ENCODE measurements around the gene WBP2.
A peak's percentile ranks its signal among the peaks of the same experiment; 100 is the strongest.

Gene WBP2

DNA sequence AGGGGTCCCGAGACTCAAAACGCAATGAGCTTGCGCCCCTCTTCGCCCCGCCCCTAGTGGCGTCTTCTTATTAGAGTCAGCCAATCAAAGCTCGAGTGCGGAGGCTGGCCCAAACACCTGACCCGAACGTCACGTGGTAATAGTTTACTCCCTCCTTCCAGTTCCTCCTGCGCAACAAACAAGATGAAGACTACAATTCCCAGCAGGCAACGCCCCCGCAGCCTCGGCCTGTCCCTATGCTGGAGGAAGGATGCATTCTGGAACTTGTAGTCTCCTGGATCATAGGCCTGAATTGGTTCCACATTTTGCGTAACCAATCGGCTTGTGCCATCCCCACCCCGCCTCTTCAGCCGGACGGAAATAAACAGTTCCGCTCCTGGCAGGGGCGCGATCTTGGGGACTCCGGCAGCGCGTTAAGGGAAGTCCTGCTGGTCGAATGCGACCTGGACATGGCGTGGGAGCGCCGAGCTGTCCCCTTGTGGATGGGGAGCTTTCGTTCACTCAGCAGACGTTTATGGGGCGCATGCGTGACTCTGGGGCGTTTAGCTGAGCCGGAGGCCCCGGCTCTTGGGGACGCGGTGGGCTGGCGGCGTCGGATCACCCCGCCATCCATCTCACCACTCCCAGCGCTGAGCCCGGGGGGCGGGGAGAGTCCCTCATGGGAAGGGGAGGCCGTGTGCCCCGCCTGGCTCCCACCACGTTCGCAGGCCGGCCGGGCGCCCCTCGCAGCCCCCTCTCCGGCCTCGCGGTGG, at the start of gene WBP2:
Gene WBP2 (minus strand): TSS at position 26 of the 752 bp plus-strand sequence. CDS start 38 bp downstream, outside the sequence.
- DNase-seq: peak; percentile 99

DNA sequence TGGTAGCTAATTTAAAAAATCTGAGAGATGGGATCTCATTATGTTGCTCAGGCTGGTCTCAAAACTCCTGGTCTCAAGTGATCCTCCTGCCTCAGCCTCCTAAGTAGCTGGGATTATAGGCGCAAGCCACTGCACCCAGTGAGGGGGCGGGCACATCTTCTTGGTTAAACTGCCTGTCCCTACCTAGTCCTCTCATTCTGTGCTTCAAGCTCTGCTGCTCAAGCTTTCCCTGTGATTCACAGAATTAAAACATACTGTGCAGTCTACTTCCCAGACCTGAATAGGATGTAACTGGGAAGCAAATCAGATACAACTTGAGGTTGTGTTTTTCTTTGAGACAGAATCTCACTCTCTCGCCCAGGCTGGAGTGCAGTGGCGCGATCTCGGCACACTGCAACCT, 47.3 kb upstream of the WBP2 start:
- no peak for DNase-seq

DNA sequence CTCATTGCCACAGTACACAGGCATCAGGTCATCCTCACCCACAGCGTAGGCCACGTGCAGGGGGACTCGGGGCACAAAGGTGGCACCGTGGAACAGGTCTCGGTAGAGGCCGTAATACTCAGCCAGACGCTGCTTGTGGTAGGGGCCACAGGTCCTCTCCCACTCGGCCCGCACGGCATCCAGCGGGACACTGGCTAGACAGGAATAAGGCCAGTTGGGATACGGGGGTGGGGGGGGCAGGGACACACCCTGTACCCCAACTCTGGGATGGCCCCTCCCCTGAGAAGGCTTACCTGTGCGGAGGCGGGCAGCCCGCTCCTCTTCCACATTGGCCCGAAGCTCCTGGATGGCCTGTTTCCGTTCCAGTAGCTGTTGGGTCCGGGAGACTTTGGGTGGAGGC, 46.6 kb upstream of the WBP2 start:
- DNase-seq: no peak

DNA sequence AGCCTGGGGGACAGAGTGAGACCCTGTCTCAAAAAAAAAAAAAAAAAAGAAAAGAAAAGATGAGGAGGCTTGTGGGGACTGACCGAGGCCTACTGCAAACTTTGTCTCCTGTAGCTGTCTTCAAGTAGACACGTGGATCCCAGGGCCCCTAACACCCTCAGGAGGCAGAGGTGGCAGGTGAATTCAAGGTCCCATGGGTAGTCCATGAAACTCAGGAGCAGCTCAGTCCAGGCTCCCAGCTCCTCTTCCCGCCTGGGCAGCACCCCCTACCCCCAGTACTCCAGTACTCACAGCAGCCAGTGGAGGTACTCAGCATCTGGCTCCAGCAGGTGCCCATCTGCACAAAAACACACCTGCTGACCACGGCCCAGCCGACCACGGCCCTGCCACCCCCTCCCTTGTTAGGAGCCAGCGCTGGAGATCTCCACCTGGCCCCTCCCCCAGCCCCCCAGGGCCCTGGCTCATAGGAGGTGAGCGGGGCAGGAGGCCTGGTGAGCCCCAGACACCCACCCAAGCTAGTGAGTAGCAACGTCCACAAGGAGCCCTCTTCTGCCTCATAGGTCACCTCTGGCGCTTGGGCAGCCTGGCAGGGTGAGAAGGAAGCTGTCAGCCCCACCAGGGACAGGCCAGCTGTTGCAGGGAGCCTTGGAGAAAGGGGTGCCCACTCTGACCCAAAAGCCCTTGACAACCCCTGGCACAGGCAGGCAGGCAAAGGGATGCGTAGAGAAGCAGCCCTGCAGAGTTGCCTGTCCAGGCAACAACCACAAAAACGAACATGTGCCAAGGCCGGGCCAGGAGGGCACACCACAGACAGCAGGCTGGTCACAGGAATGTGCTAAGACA, 45.8 kb upstream of the WBP2 start:
- no peak for DNase-seq

DNA sequence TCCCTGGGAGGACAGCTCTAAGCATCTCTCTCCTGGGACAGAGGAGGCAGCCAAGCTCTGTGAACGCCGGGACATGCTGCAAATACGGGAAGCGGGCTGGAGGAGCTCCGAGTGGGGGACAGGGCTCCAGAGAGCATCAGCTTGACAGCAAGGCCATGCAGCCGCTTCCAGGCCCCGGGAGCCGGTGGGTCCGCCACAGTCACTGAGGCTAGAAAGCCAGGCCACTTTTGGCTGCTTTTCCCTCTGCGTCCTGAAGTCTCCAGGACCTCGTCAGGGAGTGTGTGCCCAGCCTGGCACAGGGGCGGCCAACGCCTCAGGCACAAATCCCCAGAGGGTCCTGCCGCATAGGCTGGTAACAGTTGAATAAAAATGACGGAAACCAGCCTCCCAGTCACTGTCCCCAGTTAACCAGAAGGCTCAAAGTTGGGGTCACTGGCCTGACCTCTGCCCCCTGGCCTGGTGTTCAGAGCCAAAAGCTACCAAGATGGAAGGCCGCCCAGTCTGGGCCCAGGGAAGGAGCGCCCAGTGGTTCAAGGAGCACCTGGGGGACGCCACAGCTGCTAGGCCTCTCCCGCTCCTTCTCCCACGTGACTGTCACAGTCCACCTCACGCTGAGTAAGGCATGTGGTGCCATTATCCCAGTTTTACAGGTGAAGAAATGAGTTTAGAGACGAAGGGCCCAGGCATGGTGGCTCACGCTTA, 44.8 kb upstream of the WBP2 start:
- no peak for DNase-seq

DNA sequence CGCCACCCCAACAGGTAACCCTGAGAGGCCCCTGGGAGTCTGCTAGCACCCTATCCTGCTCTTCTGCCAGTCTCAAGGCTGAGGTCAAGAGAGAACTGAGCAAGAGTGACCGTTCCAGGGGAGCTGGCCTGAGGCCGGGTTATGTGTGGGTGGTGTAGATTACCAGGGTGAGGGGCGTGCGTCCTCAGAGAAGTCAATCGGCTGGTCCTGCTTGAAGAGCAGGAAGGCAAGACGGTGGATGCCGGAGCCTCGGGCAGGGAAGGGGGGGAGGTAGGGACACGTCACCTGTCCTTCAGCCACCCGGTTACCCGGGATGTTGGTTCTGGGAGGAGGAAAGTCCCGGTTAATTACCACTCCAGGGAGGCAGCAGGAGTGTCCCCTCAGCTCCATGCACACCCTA, 44.2 kb upstream of the WBP2 start:
- no peak for DNase-seq

DNA sequence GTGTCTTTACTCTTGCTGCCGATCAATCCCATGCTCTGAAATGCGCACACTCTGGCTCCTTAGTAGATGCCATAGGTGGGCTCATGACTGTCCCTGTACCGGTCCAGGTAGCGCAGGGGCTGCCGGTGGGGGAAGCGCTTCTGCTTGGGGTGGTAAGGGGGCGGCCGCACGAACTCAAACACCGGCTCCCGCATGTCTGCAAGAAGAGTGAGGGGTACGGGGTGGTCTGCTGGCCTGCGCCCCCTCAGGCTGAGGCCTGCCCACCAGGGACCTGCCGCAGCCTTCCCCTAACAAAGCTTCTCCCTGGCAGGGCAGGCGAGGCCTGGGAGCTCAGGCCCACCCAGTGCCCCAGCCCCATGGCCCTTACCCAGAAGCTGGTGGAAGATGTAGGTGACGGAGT, 43.7 kb upstream of the WBP2 start:
- no peak for DNase-seq

DNA sequence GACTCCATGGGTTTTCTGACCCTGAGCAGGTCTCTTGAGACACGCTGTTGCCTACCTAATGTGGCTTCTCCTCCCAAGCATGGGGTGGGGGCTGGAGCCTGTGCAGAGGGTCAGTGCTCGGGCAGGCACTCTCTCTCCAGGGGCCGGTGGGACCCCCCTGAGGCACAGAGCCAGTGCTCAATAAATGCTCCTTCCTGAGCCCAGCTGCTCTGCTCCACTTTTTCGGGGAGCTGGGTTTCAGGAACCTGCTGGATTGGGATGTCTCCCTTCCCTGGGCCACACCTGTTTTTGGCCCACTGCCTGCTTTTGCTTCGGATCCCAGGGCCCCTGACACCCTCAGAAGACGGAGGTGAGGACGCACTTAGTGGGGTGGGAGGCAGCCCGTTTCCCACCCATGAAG, 42.9 kb upstream of the WBP2 start:
- no peak for DNase-seq

DNA sequence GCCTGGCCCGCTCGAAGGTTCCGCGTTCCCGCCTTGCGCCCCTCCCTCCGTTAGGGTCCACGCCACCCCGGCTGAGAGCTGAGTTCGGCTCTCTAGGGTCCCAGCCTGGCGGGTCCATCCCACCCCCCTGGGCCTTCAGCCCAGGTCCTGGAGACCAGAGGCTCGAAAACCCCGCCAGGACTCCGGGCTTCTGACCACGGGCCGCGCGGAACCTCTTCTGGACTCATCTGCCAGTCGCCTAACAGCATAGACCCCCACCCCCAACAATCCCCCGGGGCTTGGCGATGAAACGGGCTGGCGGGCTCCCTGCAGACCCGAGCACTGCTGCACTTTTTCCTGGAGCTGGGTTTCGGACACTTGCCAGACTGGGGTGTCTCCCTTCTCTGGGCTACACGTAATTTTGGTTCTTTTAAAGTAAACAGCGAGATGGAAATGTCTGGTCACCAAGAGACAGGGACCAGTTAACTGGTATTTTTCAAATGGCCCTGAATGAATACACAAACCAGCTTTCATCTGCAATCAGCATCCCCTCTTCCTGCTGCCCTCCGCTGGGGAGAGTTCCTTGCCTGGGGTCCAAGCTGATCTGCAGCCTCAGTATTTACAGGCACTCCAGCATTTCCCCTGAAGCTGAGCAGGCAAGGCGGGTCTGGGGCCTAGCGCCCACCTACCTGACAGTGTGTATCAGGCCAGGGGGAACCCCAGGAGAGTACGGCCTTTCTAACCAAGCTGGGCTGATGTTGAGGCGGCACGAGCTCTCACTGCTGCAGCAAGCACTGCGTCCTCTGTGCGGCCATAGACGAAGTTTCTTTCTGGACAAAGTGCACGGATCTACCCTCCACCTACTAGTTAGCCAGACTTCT, 42.3 kb upstream of the WBP2 start:
- DNase-seq: no peak

DNA sequence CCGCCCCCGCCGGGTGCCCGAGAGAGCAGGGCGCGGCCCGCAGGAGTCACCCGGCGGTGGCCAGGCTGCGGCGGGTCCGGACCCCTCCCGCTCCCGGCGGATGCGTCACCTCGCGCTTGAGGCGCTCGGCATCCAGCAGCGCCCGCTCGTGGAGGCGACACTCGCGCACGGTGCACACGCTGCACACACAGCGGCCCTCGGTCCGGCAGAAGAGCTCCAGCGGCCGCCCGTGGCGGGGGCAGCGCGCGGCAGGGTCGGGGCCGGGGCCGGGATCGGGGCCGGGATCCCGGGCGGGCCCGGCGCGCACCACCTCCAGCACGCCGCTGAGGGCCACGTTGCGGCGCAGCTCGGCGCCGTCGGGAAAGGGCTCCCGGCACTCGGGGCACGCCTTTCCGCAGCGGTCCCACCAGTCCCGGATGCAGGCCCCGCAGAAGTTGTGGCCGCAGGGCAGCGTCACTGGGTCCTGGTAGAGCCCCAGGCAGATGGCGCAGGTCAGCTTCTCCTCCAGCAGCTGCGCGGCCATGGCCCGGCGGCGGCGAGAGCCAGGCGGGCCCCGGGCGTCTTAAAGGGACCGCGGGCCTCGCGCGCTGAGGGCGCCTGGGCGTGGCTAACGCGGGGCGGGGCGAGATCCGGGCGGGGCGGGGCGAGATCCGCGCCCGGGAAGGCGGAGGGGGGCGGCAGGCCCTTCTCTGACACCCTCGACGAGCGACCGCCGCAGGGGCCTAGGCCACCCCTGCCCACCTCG, 41.5 kb upstream of the WBP2 start, which contains the start of gene TRIM65:
Gene TRIM65 (minus strand): TSS at position 537 of the 745 bp plus-strand sequence. CDS start 14 bp downstream, at position 523.
- DNase-seq: peak; percentile 84

DNA sequence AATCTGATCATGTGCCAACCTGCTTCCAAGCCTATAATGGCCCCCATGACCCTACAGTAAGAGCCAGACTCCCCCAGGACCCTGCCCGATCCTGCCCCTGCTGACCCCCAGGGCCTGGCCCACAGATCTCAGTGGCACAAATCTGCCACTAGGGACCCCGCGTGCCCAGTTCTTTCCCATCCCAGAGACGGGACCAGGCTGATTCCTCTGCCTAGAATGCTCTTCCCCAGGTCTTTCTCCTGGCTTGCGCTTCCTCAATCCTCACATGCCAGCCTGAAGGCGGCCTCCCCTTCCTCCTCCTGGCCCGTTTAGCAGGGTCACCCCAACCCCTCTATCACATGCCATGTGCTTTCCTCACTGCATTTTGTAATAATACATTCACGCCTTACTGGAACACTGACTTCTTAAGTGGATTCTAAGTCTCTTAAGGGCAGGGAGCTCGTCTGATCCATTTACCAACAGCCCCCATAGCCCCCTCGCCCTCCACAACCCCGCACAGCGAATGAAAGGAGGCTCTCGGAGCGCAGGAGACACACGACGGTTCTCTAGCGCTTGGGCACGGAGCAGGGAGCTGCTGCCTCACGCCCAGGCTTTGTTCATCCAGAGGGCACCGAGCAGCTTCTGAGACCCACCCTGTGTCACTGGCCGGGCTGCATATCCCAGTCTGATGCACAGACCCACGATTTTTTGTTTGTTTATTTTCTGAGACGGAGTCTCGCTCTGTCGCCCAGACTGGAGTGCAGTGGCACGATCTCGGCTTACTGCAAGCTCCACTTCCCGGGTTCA, 40.4 kb upstream of the WBP2 start:
- DNase-seq: no peak

DNA sequence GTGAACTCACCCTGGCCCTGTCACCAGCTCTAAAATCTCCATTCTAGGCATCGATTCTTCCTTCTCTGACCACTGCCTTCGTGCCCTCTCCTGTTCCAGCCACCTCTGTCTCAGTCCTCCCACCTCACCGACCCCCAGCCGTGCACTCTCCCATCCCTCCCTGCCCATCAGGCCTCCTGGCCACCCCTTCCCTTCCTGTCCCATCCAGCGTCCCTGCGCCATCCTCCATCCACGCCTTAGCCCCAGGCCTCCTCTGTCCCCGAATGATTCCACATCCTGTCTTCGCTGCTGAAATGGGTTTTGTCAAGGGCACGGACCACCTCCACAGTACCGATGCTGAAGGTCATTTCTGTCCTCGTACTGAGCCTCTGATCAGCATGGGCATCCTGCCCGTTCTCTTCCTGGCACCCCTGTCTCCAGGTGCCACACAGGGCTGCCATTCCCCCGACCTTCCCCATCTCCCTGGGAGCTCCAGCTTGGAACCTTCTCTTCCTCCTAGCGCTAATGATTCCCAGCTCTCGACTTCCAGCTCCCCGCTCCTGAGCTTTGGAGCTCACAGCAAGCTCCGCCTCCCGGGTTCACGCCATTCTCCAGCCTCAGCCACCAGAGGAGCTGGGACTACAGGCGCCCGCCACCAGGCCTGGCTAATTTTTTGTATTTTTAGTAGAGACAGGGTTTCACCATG, 39.1 kb upstream of the WBP2 start:
- no peak for DNase-seq

DNA sequence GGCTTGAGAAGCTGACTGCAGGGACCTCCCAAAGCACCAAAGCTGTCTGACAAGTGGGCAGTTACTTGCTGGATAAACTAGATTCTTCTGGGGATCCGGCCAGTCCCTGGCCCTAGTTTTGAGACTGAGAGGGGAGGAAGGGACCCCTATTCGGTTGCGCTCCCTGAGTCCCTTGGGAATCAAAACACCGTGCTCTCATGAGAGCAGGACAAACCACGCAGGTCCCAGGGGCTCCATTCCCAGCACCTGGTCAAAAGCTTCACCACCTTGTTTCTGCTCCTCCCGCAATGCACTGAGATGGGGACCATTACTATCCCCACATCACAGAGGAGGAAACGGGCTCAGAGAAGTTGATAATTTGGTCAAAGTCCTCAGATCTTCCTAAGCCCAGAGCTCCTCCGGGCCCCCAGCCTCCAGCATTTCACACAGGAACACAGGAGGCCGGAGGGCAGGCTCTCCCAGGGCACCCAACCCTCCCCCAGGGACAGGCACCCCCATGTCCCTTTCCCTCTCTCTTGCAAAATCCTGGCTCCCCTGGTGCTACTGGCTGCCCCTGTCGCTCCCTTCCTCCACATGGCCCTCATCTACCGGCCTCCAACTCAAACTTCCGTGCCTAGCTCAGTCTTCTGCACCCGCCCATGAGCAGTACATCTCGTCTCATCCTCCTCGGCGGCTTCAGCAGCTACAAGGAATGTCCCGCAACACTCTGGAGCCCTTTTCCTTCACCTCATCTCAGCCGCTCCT, 38.3 kb upstream of the WBP2 start:
- no peak for DNase-seq

DNA sequence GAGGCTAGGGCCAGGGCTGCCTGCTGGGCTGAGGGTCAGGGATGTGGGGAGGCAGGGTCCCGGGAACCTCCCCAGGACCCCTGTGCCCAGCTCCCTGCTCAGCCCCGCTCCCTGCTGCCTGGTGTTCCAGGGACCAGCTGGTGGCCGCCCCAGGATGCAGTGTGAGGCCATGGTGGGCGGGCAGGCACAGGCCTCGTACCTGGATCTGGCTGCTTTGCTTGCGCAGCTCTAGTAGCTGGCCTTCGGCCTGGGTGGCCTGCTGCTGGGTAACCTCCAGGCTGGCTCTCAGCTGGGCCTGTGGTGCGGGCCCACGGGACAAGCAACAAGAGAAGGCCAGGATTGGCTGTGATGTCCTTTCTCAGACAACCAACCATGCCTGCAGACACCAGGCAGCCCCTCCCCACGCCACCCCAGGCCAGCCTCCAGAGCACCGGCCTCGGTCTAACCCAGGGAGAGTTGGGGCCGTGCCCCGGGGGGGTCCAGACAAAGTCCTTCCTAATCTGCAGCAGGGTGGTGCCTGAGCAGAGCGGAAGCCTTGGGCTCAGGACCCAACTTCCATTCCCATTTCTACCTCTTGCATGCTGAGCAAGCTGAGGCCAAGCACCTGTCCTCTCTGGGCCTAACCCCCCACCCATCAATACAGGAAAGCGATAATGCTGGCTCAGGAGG, 37.6 kb upstream of the WBP2 start:
- no peak for DNase-seq

DNA sequence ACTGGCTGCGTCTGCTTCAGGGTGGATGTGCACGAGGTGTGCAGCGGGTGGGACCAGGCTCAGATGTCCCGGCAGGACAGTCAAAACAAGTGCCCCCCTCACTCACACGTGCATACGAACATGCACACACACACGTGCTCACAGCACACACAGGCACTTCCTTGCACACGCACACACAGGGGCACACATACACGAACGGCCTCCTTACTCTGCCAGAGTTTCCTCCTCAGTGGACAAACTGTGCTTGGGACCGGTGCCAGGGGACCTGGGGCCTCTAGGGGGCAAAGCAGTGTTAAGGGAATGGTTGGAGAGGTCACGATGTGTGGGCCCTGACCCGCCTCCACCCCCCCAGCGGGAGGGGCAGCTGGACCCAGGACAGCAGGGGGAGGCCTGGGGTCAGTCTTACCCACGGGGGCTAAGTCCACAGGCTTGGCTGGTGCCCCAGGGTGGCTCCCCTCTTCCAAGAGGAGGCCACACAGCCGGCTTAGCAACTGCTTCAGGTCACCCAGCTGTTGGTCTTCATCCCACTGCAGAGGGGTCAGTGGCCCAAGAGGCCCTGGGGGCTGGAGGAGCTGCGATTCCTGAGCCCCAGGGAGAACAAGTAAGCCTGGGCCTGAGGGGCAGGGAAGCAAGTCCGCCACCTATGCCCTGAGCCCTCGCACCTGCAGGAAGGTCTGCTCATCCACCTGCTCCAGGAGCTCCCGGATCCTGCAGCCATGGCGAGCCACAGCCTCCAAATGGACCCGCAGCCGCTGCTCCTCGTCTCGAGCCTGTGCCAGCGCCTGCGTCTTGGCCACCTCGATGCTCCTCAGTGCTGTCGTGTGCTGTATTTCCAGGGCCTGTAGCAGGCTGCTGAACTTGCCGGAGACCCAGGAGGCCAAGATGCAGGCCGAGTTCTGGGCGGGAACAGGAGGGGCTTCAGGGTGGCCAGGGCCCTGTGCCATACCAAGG, 36.7 kb upstream of the WBP2 start:
- no peak for DNase-seq

DNA sequence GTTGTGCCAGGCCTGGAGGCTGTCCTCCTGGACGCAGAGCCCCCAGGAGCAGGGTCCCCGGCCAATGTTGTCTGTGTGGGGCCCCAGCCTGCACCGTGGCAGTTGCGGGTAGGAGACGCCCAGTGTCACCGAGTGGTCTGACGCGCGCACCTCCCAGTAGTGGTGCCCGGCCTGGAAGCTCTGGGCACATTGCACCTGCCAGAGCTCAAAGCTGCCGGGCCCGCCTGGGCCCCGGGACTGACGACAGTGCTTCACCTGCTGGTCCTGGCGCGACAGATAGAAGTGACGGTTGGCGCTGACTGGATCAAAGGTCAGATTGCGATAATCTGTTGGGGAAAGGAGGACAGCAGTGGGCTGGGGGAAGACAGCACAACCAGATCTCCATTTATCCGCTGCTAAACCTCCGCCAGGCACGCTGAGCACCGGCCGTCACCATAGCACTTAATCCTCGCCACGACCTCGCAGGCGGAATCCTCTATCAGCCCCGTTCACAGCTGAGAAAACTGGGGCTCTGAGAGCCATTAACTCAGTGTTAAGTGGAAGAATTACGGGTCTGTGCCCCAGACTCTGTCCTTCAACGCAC, 36.0 kb upstream of the WBP2 start:
- no peak for DNase-seq

DNA sequence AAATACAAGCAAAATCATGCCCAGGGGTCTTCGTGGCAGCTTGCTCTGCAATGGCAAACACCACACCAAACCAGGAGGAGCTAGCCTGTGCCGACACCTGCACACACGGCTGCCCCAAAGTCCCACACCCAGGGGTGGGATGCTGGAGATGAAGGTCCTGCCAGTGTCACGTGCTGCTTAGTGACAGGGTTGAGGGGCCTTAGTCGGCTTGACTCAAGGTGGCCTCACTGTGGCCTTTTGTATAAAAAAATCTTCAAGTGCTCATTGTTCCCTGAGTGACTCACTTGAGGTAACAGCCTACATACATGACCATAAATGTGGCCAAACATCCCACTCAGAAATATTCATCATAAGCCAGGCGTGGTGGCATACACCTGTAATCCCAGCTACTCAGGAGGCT, 34.3 kb upstream of the WBP2 start:
- no peak for DNase-seq

Data from CD4-positive, alpha-beta T cell treated with Interleukin-15 for 1 hour (primary cell).